ENCODE data around the gene ABCB11.

ABCB11 gene

DNA sequence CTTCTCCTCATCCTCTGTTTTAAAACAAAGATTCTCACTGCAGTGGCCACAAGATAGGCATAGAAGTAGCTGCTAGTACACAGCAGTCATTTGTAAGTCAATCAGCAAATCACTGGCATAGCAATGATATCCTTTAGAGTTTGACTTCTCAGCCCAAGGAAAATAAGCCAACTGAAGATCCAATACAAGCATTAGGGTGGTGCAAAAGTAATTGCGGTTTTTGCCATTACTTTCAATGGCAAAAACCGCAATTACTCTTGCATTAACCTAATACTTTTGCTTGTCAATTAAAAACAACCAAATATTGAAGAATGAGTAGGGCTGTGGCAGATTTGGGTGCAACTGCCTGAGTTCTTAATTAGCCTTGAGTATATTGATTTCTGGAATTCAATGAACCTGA is 127.2 kb downstream of the ABCB11 start:
- no peaks in the 10 kb centered on the region for H3K4me1 ChIP-seq
- no peaks in the 10 kb centered on the region for H3K36me3 ChIP-seq
- H3K27ac ChIP-seq, result no peak overlapping the region
- intact Hi-C loops (cut with DNase I; ENCODE audit: low total_unique reads), result no loop called here
- H3K9me3 ChIP-seq, result no peaks in the 10 kb centered on the region
- DNase-seq, result no peak
- TF ChIP-seq, protein P1, sequence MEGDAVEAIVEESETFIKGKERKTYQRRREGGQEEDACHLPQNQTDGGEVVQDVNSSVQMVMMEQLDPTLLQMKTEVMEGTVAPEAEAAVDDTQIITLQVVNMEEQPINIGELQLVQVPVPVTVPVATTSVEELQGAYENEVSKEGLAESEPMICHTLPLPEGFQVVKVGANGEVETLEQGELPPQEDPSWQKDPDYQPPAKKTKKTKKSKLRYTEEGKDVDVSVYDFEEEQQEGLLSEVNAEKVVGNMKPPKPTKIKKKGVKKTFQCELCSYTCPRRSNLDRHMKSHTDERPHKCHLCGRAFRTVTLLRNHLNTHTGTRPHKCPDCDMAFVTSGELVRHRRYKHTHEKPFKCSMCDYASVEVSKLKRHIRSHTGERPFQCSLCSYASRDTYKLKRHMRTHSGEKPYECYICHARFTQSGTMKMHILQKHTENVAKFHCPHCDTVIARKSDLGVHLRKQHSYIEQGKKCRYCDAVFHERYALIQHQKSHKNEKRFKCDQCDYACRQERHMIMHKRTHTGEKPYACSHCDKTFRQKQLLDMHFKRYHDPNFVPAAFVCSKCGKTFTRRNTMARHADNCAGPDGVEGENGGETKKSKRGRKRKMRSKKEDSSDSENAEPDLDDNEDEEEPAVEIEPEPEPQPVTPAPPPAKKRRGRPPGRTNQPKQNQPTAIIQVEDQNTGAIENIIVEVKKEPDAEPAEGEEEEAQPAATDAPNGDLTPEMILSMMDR (IDR thresholded peaks at IDR 0.05), result no peak
- no peaks in the 10 kb centered on the region for H3K27me3 ChIP-seq
- H3K4me3 ChIP-seq, result no peak overlapping the region

DNA sequence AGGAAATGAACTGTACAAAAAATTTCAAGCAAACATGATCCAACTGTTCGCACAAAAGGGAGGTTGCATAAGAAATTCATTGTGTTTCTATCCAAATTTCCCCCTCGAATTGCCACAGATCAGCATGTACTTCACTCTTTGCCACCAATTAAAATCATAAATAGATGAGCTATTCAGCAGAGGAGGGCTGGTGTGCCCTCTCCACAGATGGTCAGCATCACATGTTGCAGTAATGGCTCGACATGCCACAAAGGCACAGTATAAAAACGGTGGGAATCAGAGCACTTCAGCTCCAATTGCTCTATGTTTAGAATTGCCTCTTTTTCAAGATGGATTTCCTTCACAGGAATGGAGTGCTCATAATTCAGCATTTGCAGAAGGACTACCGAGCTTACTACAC is 130.1 kb downstream of the ABCB11 start, which contains the start of gene G6PC2:
Gene G6PC2, plus strand, starts transcription at position 289 of the 400 bp plus-strand sequence. Its CDS starts 41 bp downstream, at position 330.
- Histone ChIP-seq H3K4me1 (no peaks in the 10 kb centered on the region), H3K27me3 (no peaks in the 10 kb centered on the region), H3K4me3 (no peak within 1 kb of the TSS), H3K36me3 (no peaks in the 10 kb centered on the region), H3K27ac (no peak within 1 kb of the TSS), H3K9me3 (no peaks in the 10 kb centered on the region)
- no peak for DNase-seq
- intact Hi-C loops (cut with DNase I; ENCODE audit: low total_unique reads), result no loop called here
- TF ChIP-seq, protein P1 (IDR thresholded peaks at IDR 0.05), result no peak

DNA sequence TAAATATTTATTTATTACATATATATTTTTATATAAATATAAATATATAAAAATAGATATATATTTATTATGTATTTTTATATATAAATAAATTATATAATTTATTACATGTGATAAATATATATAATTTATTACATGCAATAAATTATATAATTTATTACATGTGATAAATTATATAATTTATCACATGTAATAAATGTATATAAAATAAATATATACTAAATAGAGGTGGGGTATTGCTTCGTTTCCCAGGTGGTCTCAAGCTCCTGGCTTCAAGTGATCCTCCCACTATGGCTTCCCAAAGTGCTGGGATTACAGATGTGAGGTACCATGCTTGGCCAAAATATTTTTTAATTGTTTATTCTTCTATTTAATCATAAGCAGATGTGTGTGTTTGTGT is 133.7 kb downstream of the ABCB11 start:
- intact Hi-C loops (cut with DNase I; ENCODE audit: low total_unique reads), result no loop called here
- Histone ChIP-seq H3K36me3 (no peaks in the 10 kb centered on the region), H3K4me1 (no peaks in the 10 kb centered on the region), H3K9me3 (no peaks in the 10 kb centered on the region), H3K4me3 (no peak overlapping the region), H3K27ac (no peak overlapping the region), H3K27me3 (no peaks in the 10 kb centered on the region)
- TF ChIP-seq, protein P1 (IDR thresholded peaks at IDR 0.05), result no peak
- DNase-seq, result no peak

DNA sequence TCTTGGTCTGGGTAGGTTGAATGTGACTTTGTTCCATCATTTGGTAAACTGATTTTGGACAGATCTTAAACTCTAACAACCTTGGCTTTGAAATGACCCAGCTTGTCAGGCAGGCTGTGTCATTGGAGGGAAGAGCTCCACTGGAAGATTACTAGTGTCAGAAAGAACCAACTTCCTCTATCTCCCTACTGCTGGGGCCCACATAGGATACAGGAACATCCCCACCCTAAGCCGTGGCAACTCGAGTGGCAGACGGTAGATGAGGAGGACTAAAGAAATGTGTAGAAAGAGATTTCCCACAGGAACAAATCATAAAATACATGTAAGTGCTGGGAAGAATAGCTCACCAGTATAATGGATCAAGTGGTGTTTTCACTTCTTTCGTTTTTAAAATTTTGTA is 134.3 kb downstream of the ABCB11 start:
- no peaks in the 10 kb centered on the region for H3K4me1 ChIP-seq
- H3K27me3 ChIP-seq, result no peaks in the 10 kb centered on the region
- intact Hi-C loops (cut with DNase I; ENCODE audit: low total_unique reads), result no loop called here
- no peaks in the 10 kb centered on the region for H3K36me3 ChIP-seq
- DNase-seq, result no peak
- TF ChIP-seq, protein P1 (IDR thresholded peaks at IDR 0.05), result no peak
- no peak overlapping the region for H3K27ac ChIP-seq
- no peaks in the 10 kb centered on the region for H3K9me3 ChIP-seq
- H3K4me3 ChIP-seq, result no peak overlapping the region

DNA sequence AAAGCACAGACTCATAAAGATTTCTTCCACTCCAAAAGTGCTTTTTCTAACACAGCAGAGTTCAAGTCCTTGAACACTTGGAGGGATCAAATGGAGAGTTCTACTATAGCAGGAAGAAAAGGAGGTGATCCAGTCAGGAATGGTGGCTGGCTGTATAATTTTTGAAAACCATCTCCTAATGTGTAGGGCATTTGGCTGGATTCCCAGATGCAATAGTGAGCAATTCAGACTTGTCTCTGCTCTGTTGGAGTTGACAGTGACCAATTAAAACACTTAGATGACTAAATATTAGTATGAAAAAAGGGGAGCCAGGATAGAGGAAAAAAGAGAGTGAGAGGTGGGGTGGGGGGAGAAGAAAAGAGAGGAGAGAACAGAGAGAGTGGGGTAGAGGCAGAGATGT is 135.4 kb downstream of the ABCB11 start:
- TF ChIP-seq, protein P1 (IDR thresholded peaks at IDR 0.05), result no peak
- Histone ChIP-seq H3K27ac (no peak overlapping the region), H3K27me3 (no peaks in the 10 kb centered on the region), H3K4me3 (no peak overlapping the region), H3K36me3 (no peaks in the 10 kb centered on the region), H3K9me3 (no peaks in the 10 kb centered on the region), H3K4me1 (peaks cover 0 to 1% (median 0%) of the 10 kb centered on the region in 4 donors)
- intact Hi-C loops (cut with DNase I; ENCODE audit: low total_unique reads), result no loop called here
- DNase-seq, result no peak

DNA sequence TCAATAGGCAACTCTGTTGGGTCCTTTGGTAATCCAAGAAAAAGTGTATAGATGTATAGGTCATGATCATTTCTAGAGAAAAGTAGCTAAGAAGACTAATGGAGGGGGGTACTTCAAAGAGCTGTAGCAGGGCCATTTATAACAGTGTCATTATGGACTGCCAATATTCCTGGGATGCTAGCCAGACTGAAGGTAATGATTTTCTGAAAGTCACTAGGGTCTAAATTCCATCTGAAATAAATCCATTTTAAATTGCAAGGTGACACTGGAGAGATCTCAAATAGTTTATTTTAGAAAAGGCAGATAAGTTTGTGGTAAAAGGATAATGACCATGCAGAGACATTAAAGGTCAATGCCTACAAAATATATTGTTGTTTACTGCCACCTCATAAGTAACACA is 136.4 kb downstream of the ABCB11 start:
- Histone ChIP-seq H3K27ac (no peak overlapping the region), H3K4me1 (peaks cover 0 to 11% (median 6%) of the 10 kb centered on the region in 4 donors), H3K36me3 (no peaks in the 10 kb centered on the region), H3K27me3 (no peaks in the 10 kb centered on the region), H3K4me3 (no peak overlapping the region), H3K9me3 (no peaks in the 10 kb centered on the region)
- TF ChIP-seq, protein P1 (IDR thresholded peaks at IDR 0.05), result no peak
- intact Hi-C loops (cut with DNase I; ENCODE audit: low total_unique reads), result no loop called here
- DNase-seq, result no peak

Data from tibial artery (tissue), 4 donors.